ENCODE data around the gene SHROOM2. TPM values are rescaled to one million over a fixed set of nuclear protein-coding genes. Genes with fewer than 3 reads are reported as not detected.

Gene SHROOM2
- total RNA-seq, 4 donors from 2014 or later: 7.8 to 13.2 (median 11.2) TPM

DNA sequence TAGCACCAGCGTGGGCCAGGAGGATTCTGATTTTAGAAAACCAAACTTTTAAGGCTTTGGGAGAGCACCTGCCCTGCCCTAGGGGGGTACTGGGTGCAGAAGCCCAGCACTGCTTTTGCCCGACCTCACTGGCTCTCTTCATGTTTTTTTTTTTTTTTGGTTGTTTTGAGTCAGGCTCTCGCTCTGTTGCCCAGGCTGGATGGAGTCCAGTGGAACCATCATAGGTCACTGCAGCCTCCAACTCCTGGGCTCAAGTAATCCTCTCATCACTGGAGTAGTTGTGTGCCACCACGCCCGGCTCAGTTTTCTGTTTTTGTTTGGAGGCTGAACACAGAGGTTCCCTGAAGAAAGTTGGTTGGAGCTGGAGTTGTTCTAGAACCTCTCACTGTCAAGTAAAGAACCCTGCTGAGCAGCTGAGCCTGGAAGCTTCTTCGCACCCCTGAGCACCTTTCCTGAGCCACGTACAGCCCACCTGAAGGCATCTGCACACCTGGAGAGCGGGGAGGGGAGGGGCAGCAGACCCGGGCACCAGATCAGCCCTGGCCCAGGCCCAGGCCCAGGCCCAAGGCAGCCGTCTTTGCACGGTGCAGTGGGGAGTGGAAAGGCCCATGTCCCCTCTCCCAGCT lies 49.5 kb downstream of the SHROOM2 start:
- Histone ChIP-seq H3K36me3 (no peaks in the 10 kb centered on the region), H3K4me1 (peaks cover 0 to 6% (median 0%) of the 10 kb centered on the region in 3 donors), H3K27me3 (no peaks in the 10 kb centered on the region), H3K4me3 (no peak overlapping the region), H3K9me3 (no peaks in the 10 kb centered on the region), H3K27ac (no peak overlapping the region)
- no peak for DNase-seq
- TF ChIP-seq, protein P1, sequence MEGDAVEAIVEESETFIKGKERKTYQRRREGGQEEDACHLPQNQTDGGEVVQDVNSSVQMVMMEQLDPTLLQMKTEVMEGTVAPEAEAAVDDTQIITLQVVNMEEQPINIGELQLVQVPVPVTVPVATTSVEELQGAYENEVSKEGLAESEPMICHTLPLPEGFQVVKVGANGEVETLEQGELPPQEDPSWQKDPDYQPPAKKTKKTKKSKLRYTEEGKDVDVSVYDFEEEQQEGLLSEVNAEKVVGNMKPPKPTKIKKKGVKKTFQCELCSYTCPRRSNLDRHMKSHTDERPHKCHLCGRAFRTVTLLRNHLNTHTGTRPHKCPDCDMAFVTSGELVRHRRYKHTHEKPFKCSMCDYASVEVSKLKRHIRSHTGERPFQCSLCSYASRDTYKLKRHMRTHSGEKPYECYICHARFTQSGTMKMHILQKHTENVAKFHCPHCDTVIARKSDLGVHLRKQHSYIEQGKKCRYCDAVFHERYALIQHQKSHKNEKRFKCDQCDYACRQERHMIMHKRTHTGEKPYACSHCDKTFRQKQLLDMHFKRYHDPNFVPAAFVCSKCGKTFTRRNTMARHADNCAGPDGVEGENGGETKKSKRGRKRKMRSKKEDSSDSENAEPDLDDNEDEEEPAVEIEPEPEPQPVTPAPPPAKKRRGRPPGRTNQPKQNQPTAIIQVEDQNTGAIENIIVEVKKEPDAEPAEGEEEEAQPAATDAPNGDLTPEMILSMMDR (IDR thresholded peaks at IDR 0.05): no peak
- no peak for TF ChIP-seq POLR2A (IDR thresholded peaks at IDR 0.05)
- WGBS, 2 donors: 28 to 66% methylated on average over 2 to 4 of the region's 11 CpGs
- intact Hi-C loops (cut with DNase I): no loop called here

DNA sequence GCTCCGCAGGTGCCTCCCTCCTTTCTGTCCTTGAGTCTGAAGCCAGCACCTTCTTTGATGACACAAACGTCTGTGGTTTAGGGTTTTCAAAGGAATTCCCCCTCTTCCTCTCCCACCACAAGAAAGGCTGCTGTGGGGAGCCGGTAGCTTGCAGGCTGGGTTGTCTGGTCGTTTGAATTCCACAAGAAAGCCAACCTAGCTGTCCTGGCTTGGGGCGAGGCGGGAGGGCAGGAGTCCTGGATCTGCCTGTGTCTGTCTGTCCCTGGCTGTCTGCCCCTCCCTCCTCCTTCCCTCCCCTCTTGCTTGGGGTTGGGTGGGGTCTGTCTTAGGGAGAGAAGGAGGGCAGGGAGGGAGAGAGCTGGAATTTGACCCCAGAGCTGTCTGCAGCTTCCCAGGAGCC lies 56.3 kb downstream of the SHROOM2 start:
- TF ChIP-seq, protein P1 (IDR thresholded peaks at IDR 0.05): no peak
- TF ChIP-seq POLR2A (IDR thresholded peaks at IDR 0.05): no peak
- Histone ChIP-seq H3K4me1 (no peaks in the 10 kb centered on the region), H3K27ac (no peak overlapping the region), H3K36me3 (no peaks in the 10 kb centered on the region), H3K9me3 (no peaks in the 10 kb centered on the region), H3K27me3 (no peaks in the 10 kb centered on the region), H3K4me3 (no peak overlapping the region)
- 32% methylated on average over 6 of the region's 6 CpGs; no CpG with 5 or more reads in 1 of the 2 donors for WGBS, 2 donors
- intact Hi-C loops (cut with DNase I): no loop called here
- no peak for DNase-seq

DNA sequence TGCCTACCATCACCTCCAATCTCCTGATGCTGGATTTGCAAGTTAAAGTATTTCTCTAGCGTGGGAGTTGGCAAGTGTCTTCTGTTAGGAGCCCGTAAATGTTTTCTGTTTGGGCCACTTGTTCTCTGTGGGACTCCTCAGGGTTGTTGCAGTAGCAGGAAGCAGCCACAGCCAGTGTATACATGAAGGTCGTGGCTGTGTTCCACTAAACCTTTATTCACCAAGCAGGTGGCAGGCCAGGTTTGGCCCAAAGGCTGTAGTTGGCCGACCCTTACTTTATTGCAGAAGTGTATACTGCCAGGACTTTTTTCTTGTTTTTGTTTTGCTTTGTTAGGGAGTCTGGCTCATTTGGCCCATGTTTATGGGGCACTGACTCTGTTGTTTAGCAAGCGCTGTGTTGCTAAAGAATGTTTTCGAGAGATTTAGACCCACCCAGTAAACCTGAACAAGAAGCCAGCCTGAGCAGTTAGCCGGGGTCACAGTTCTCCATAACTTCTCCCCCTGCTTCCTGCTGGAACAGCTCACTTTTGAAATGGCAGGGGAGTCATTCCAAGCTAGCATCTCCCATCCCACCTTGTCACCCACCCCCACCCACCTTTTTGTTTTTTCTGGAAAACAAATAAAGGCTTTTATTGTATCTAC lies 58.8 kb downstream of the SHROOM2 start:
- intact Hi-C loops (cut with DNase I): no loop called here
- H3K36me3 ChIP-seq: no peaks in the 10 kb centered on the region

DNA sequence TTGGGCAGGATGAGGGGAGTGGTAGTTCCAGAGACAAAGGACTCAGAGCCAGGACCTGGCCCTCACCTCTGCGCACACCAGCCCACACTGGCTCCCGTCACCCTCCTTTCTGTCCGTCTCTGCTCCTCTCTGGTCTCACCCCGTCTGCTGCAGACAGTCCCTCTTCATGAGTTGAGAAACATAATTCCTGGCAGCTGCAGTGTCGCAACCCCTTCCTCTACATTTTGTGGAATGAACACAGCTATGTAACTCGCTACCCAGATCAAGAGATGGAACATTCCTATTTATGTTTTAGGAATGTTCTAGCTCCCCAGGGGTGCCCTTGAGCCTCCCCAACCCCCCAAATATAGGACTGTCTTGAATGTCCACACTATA lies 59.3 kb downstream of the SHROOM2 start:
- H3K36me3 ChIP-seq: no peaks in the 10 kb centered on the region
- 76 to 81% methylated on average over 4 to 6 of the region's 6 CpGs for WGBS, 2 donors
- no peaks in the 10 kb centered on the region for H3K9me3 ChIP-seq
- intact Hi-C loops (cut with DNase I): no loop called here
- TF ChIP-seq, protein P1 (IDR thresholded peaks at IDR 0.05): no peak
- no peak for TF ChIP-seq POLR2A (IDR thresholded peaks at IDR 0.05)
- H3K27me3 ChIP-seq: no peaks in the 10 kb centered on the region
- no peak for DNase-seq
- no peaks in the 10 kb centered on the region for H3K4me1 ChIP-seq
- no peak overlapping the region for H3K27ac ChIP-seq
- H3K4me3 ChIP-seq: no peak overlapping the region

More for the DNA sequence above, 58.8 kb downstream of the SHROOM2 start:
- Histone ChIP-seq H3K27ac (no peak overlapping the region), H3K9me3 (no peaks in the 10 kb centered on the region), H3K27me3 (no peaks in the 10 kb centered on the region), H3K4me3 (no peak overlapping the region), H3K4me1 (no peaks in the 10 kb centered on the region)
- DNase-seq: no peak
- WGBS, 2 donors: 78 to 80% methylated on average over 7 of the region's 7 CpGs
- TF ChIP-seq, protein P1 (IDR thresholded peaks at IDR 0.05): no peak
- no peak for TF ChIP-seq POLR2A (IDR thresholded peaks at IDR 0.05)

DNA sequence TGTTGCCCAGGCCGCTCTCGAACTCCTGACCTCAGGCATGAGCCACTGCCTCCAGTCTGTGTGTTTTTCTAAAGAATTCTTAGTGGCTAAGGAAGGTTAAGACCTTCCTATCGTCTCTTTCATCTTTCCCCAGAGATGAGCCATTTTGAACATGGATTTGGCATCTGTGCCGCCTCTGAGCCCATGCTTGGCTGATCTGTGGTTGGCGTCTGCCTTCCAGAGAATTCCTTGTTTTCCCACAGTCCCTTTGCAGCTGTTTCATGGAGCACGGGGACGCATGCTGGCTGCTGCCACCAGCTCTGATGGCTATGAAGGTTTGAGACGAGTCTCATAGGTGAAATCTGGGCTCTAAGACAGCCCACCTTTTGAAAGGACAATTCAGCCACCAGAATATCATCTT lies 60.4 kb downstream of the SHROOM2 start:
- no peaks in the 10 kb centered on the region for H3K27me3 ChIP-seq
- H3K4me3 ChIP-seq: no peak overlapping the region
- TF ChIP-seq, protein P1 (IDR thresholded peaks at IDR 0.05): no peak
- no peak for TF ChIP-seq POLR2A (IDR thresholded peaks at IDR 0.05)
- no peaks in the 10 kb centered on the region for H3K9me3 ChIP-seq
- intact Hi-C loops (cut with DNase I): no loop called here
- H3K4me1 ChIP-seq: no peaks in the 10 kb centered on the region
- no peak for DNase-seq
- WGBS, 2 donors: 86 to 90% methylated on average over 2 to 8 of the region's 8 CpGs
- H3K27ac ChIP-seq: no peak overlapping the region
- H3K36me3 ChIP-seq: no peaks in the 10 kb centered on the region

All from esophagus squamous epithelium (tissue), 5 donors.